HG03575 (cell line): ENCODE data around the gene IGFN1.
"Not testable (repeated sequence)": the region's sequence is repeated elsewhere in the genome, so short reads cannot be mapped to it uniquely, and the experiment has no call there.

Experiments
- ATAC-seq: cut with Tn5 transposase; IDR thresholded peaks from one replicate; pipeline ENCODE4 v1.9.1; 2021; ENCODE audit not compliant: unreplicated experiment, insufficient number of reproducible peaks, low FRiP score; ENCODE audit errors: extremely low read depth

The IGFN1 gene

DNA sequence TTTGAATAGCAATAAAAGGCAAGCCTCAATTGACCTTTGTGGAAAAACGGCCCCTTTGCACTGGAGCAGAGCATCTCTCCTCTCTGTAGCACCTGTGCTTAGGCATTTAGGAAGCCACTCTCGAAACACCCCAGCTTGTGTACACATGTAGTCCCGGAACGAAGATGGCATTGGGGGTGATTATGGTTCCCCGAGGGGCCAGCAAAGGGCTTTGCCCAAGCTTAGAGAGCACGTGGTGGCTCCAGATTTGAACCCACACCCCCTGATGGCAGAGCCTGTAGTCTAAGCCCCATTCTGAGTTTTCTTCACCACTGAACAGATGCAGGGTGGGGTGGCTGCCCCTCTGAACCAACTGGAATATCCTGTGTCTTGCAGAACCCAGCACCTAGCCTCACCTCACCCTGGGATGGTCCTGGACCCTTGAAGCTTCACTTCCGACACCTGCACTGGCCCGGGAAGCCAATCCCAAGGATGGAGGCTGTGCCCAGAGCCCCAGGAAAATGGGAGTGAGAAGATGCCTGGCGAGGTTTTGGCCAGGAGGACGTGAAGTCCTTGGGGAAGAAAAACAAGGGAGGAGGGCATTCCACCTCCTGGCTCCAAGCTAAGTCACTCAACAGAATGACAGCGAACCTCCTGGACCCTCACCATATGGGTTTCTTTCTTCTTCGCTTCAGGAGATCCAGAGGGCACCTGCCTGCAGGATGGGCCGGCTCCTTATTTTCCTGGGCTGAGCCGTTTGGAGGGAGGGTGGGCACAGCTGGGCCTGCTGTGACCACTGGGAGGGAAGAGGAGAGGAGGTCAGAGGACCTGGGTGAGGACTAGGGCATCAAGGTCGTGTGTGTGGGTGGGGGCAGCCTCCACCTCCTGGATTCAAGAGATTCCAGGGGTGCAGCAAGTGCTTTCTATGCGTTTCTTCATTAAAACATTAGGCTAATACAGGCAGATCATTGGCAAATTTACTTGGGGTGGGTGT is 37.7 kb downstream of the IGFN1 start:
- ATAC-seq = no peak

- no peak for ATAC-seq
Observed at GRCh38 chr1:201229095-201229494, 38.5 kb downstream of the IGFN1 start.

DNA sequence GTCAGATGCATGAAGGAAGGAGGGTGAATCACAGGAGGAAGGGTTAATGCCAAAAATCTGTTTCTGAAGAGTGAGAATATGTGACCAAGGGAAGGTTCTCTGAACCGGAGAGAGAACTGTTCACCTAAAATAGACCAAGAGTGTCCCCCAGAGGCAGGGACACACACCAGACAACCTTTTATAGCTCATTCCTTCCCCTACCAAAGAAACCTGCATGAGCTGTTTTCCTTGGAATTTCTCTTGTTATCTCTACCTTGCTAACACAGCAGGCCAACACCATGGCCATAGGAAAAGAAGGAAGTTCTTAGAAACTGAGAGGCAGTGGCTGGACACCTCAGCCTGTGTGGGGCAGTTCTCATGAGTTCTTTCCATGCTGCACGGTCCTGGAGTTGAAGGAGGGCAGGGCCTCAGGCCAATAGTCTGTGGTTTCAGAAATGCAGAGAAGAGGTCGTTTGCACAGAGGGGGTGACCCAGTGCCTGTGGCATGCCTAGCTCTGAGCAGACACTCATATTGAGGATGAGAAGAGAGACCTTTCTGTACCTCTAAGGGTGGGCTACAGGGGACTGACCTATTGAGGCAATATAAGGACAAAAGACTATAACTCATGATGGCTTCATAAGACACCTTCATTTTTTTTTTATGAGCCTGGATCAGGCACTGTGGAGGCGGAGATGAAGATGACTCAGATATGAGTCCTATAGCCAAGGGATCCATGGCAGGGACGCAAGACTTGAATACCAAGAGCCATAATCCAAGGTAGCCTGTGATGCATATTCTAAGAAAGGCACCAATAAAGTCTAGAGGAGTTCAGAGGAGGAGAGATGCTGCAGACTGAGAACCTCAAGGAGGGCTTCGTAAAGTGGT is 39.4 kb downstream of the IGFN1 start:
- no peak for ATAC-seq

DNA sequence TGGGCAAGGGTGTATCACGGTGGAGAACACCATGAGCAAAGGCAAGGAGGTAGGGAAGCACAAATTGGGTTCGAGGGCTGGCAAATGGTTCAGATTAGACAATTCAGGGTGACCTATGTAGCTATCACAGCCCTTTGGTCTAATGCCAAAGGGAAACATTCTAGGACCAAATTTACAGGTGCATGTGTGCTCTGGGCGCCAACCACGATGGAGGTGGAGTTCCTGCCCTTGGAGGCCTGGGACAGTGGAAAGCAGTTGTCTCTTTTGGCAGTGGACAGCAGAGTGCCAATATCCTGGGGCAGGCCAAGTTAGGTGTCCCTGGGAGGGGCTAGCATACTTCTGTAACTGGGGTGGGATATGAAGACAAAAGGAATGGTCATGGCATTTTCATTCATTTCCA is 40.1 kb downstream of the IGFN1 start:
- ATAC-seq = no peak

GRCh38 chr1:201239646-201240045 is 49.0 kb downstream of the IGFN1 start:
- ATAC-seq = not testable (repeated sequence)

DNA sequence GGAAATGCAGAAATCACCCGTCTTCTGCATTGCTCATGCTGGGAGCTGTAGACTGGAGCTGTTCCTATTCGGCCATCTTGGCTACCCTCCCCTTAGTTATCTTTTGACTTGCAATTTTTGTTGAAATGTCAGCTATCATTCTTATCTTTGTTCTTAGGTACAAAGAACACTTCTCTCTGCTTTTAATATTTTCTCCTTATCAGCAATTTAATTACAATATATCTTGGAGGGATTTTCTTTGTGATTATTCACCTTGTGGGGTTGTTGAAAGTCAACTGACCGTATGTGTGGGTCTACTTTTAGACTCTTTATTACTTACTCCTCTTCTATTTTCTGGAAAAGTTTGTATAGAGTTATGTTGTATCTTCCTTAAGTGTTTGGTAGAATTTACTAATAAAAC is 49.5 kb downstream of the IGFN1 start:
- ATAC-seq = no peak

- no peak for ATAC-seq
Observed at GRCh38 chr1:201241736-201242135, 51.1 kb downstream of the IGFN1 start.

GRCh38 chr1:201245082-201245481 is 54.5 kb downstream of the IGFN1 start:
- ATAC-seq = no peak

- no peak for ATAC-seq
Observed at GRCh38 chr1:201248721-201249559, 58.3 kb downstream of the IGFN1 start.

- ATAC-seq = no peak
Observed at GRCh38 chr1:201250326-201251011, 59.8 kb downstream of the IGFN1 start.

DNA sequence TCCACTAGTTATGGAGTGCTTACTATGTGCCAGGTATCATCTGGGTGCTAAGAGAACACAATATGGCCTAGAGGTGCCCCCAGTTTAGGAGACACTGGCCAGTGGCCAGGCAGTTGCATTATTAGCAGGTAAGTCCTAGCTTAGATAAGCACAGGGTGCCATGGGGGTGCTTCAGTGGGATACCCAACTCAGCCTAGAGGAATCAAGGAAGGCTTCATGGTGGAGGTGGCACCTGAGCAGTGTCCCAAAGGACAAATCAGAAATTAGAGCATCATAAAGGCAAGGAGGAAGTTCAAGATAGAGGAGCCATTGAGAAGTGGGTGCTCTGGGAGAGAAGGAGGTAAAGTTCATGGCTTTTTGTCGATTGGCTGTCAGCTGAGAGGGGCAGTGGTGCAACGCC is 60.8 kb downstream of the IGFN1 start:
- ATAC-seq = no peak

GRCh38 chr1:201251851-201252430 is 61.3 kb downstream of the IGFN1 start:
- no peak for ATAC-seq

GRCh38 chr1:201252944-201253371 is 62.3 kb downstream of the IGFN1 start:
- no peak for ATAC-seq

GRCh38 chr1:201253411-201253810 is 62.8 kb downstream of the IGFN1 start:
- ATAC-seq = no peak

DNA sequence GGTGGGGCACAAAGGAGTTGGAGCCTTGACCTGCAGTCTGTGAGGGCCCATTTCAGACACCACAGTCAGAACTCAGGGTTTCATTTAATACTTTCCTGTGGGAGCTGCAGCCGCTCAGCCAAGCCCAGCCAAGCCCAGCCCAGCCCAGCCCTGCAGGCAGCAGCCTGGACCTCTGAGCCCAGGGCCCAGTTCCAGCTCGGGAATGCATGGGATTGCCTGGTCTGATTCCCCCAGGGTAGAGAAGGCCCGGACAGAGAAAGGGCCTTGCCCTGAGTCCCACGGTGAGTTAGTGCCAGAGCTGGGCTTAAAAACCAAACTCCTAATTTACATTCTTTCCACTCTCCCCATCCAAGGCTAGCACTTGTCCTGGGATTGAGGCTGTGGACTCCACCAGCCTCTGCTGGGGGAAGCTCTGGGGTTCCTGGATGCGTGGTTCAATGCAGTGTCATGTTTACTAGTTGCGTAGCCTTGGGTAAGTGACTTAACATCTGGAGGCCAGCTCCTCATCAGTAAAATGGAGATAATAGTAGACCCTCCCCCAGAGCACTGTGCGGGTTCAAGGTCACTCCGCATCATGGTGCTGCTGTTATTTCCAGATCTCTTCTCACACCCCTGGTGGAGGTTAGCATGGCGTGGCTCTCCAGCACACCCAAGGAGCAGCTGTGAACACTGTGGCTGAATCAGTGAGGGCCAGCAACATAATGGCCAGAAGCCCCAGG is 63.4 kb downstream of the IGFN1 start:
- ATAC-seq = no peak

DNA sequence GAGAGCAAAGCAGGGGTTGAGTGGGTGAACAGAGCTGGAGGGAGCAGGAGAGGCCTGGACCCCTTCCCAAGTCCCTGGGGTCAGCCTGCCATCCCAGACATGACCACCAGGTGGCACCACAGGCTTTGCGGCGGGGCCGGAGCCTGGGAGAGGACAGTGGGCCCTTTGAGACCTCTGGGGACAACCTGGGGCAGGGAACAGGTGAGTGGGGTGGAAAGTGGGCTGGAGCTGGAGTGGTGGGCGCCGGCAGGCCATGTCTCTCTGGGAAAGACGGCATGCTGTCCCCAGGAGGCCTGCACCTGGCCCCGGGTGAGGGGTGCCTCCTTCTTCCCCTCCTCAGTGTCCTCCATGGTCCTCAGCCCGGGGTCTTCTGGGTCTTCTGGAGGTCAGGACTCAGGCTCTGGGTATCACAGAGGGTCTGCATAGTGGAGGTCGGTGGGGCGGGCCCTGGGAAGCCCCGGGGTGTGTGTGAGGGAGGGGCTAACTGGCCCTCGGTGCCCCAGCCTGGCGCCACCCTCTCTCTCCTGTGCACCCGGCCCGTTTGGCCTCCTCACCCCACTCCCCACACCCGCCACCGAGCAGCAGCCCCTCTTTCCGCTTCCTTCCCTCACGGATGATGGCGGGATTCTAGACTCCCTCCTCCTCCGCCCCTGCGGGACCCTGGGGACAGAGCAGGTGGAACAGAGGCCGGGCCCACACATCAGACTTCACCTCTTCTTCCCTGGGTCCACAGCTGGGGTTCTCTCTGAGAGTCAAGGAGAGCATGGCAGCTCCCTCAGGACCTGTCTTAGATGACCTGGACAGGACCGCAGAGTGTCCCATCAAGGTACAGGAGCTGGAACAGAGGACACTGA is 64.2 kb downstream of the IGFN1 start:
- ATAC-seq = no peak
